ENCODE measurements around the gene SLC23A2.

The SLC23A2 gene

GRCh38 chr20:4962241-4962855 is 39.0 kb downstream of the SLC23A2 start:
- no peak for DNase-seq

GRCh38 chr20:4961746-4962145 is 39.6 kb downstream of the SLC23A2 start:
- DNase-seq = no peak

- DNase-seq = no peak
Measured at GRCh38 chr20:4959592-4959991, 41.7 kb downstream of the SLC23A2 start.

GRCh38 chr20:4957939-4958362 is 43.4 kb downstream of the SLC23A2 start:
- no peak for DNase-seq

GRCh38 chr20:4957187-4957586 is 44.1 kb downstream of the SLC23A2 start:
- DNase-seq = no peak

GRCh38 chr20:4956200-4956810 is 45.0 kb downstream of the SLC23A2 start:
- peak; percentile 76 for DNase-seq

- no peak for DNase-seq
Measured at GRCh38 chr20:4953881-4954280, 47.4 kb downstream of the SLC23A2 start.

GRCh38 chr20:4952229-4952628 is 49.1 kb downstream of the SLC23A2 start:
- no peak for DNase-seq

- peak; percentile 67 for DNase-seq
Measured at GRCh38 chr20:4951299-4951698, 50.0 kb downstream of the SLC23A2 start.

GRCh38 chr20:4950841-4951240 is 50.5 kb downstream of the SLC23A2 start:
- DNase-seq = no peak

GRCh38 chr20:4950437-4950836 is 50.9 kb downstream of the SLC23A2 start:
- no peak for DNase-seq

GRCh38 chr20:4949833-4950178 is 51.5 kb downstream of the SLC23A2 start:
- peak; percentile 50 for DNase-seq

- no peak for DNase-seq
Measured at GRCh38 chr20:4947817-4948559, 53.3 kb downstream of the SLC23A2 start.

GRCh38 chr20:4946986-4947385 is 54.3 kb downstream of the SLC23A2 start:
- DNase-seq = no peak

GRCh38 chr20:4946585-4946984 is 54.7 kb downstream of the SLC23A2 start:
- DNase-seq = no peak

GRCh38 chr20:4944518-4945313 is 56.6 kb downstream of the SLC23A2 start:
- peak; percentile 31 for DNase-seq

GRCh38 chr20:4942331-4942730 is 59.0 kb downstream of the SLC23A2 start:
- no peak for DNase-seq

- DNase-seq = no peak
Measured at GRCh38 chr20:4937407-4938319, 63.6 kb downstream of the SLC23A2 start.

- no peak for DNase-seq
Measured at GRCh38 chr20:4936851-4937406, 64.4 kb downstream of the SLC23A2 start.

GRCh38 chr20:4936392-4936850 is 64.9 kb downstream of the SLC23A2 start:
- DNase-seq = no peak

- DNase-seq = no peak
Measured at GRCh38 chr20:4932061-4932460, 69.2 kb downstream of the SLC23A2 start.
